CD8-positive, alpha-beta memory T cell (primary cell): ENCODE measurements around the gene MADCAM1. TPM values are rescaled to one million over a fixed set of nuclear protein-coding genes. Genes with fewer than 3 reads are reported as not detected.
A peak's percentile ranks its signal among the peaks of the same experiment; 100 is the strongest.

Experiments
- CTCF ChIA-PET: fragments of 350-600 bp; sonication (Branson Sonifier 250); formaldehyde crosslinking; loops from one replicate; lab custom pipeline; 2021; ENCODE audit warnings: antibody characterized with exemption; lab: Charles Lee
- POLR2A ChIA-PET: fragments of 350-600 bp; sonication (Branson Sonifier 250); formaldehyde crosslinking; loops from one replicate; lab custom pipeline; 2021; ENCODE audit warnings: antibody characterized with exemption; lab: Charles Lee
- DNase-seq, 5 donors: peaks; one replicate each; pipeline versions ENCODE4 v3.0.0 to v3.0.0-alpha.2; 2020 to 2022; ENCODE audit warnings: mixed read lengths in 1 of 5
- H3K27ac ChIP-seq: one replicate; pipeline ENCODE4 v1.7.0; 2013; ENCODE audit warnings: low read depth, mild to moderate bottlenecking, low read length, moderate library complexity
- H3K27me3 ChIP-seq: 2 replicates; pipeline ENCODE4 v1.7.0; 2013; ENCODE audit warnings: low read length, mild to moderate bottlenecking; ENCODE audit not compliant: insufficient read depth, poor library complexity, severe bottlenecking
- H3K36me3 ChIP-seq: 2 replicates; pipeline ENCODE4 v1.7.0; 2013; ENCODE audit warnings: mild to moderate bottlenecking, low read length, moderate library complexity; ENCODE audit not compliant: insufficient read depth
- H3K4me1 ChIP-seq: 2 replicates; pipeline ENCODE4 v1.7.0; 2013; ENCODE audit warnings: mild to moderate bottlenecking, low read length, moderate library complexity; ENCODE audit not compliant: insufficient read depth
- H3K4me3 ChIP-seq: 2 replicates; pipeline ENCODE4 v1.7.0; 2013; ENCODE audit warnings: mild to moderate bottlenecking, low read length
- H3K9me3 ChIP-seq: 2 replicates; pipeline ENCODE4 v1.7.0; 2013; ENCODE audit warnings: mild to moderate bottlenecking, low read length
- H3K27ac Mint-ChIP-seq, 8 donors: one replicate each; pipeline ENCODE4 v1.8.0; 2020 to 2021; ENCODE audit warnings: mixed read lengths in 8 of 8, mild to moderate bottlenecking in 6 of 8, inconsistent platforms in 3 of 8, moderate library complexity in 3 of 8
- H3K27me3 Mint-ChIP-seq, 2 donors: one replicate each; pipeline ENCODE4 v1.8.0; 2020 to 2021; ENCODE audit warnings: mixed read lengths in 2 of 2, mild to moderate bottlenecking in 1 of 2, moderate library complexity in 1 of 2
- H3K36me3 Mint-ChIP-seq, 3 donors: one replicate each; pipeline ENCODE4 v1.8.0; 2020 to 2021; ENCODE audit warnings: mixed read lengths in 3 of 3, inconsistent platforms in 1 of 3, mild to moderate bottlenecking in 1 of 3
- H3K4me1 Mint-ChIP-seq, 3 donors: one replicate each; pipeline ENCODE4 v1.8.0; 2020 to 2021; ENCODE audit warnings: mixed read lengths in 3 of 3, inconsistent platforms in 1 of 3, mild to moderate bottlenecking in 1 of 3
- H3K4me3 Mint-ChIP-seq, 7 donors: one replicate each; pipeline ENCODE4 v1.8.0; 2020 to 2021; ENCODE audit warnings: mixed read lengths in 7 of 7, mild to moderate bottlenecking in 6 of 7, moderate library complexity in 4 of 7, inconsistent platforms in 2 of 7
- H3K9me3 Mint-ChIP-seq, 5 donors: one replicate each; pipeline ENCODE4 v1.8.0; 2020 to 2022; ENCODE audit warnings: mixed read lengths in 5 of 5, mild to moderate bottlenecking in 3 of 5, moderate library complexity in 2 of 5, inconsistent platforms in 1 of 5
- polyA plus RNA-seq: library from polyadenylated mRNA; unstranded; fragments of 300-500 nt; fragmentation: Illumina TruSeq; gene quantifications from one replicate; pipeline ENCODE4 v1.2.3, GENCODE V29; 2021
- total RNA-seq, 2 experiments: library from RNA; stranded (reverse); gene quantifications; one replicate each; pipeline ENCODE4 v1.2.3, GENCODE V29; 2021

Gene MADCAM1
- total and polyA plus RNA-seq, 3 experiments from 2014 or later: 0.12 to 0.44 (median 0.33) TPM

- DNase-seq: no peak
- peaks cover 7 to 15% of the 10 kb centered on the region in 2 donors for H3K27me3 Mint-ChIP-seq
- H3K4me1 ChIP-seq: no peaks in the 10 kb centered on the region
- POLR2A ChIA-PET: no interaction called here
- no peak overlapping the region for H3K27ac ChIP-seq
- no peaks in the 10 kb centered on the region for H3K9me3 ChIP-seq
- H3K27me3 ChIP-seq: peaks cover 5% of the 10 kb centered on the region
- no peaks in the 10 kb centered on the region for H3K36me3 ChIP-seq
- CTCF ChIA-PET: no interaction called here
- H3K4me3 Mint-ChIP-seq: no peak overlapping the region
- no peak overlapping the region for H3K27ac Mint-ChIP-seq
- H3K36me3 Mint-ChIP-seq: no peaks in the 10 kb centered on the region
- no peak overlapping the region for H3K4me3 ChIP-seq
- peaks cover 0 to 2% (median 0%) of the 10 kb centered on the region in 5 donors for H3K9me3 Mint-ChIP-seq
- peaks cover 6 to 18% (median 10%) of the 10 kb centered on the region in 3 donors for H3K4me1 Mint-ChIP-seq
These were observed 40.3 kb upstream of the MADCAM1 start for GRCh38 chr19:455851-456546.

- Histone ChIP-seq H3K36me3 (no peaks in the 10 kb centered on the region), H3K9me3 (no peaks in the 10 kb centered on the region), H3K27me3 (peaks cover 5% of the 10 kb centered on the region), H3K27ac (no peak overlapping the region), H3K4me1 (no peaks in the 10 kb centered on the region), H3K4me3 (no peak overlapping the region)
- no peaks in the 10 kb centered on the region for H3K36me3 Mint-ChIP-seq
- POLR2A ChIA-PET: no interaction called here
- DNase-seq: no peak
- CTCF ChIA-PET: no interaction called here
- peaks cover 7 to 17% of the 10 kb centered on the region in 2 donors for H3K27me3 Mint-ChIP-seq
- peaks cover 7 to 18% (median 13%) of the 10 kb centered on the region in 3 donors for H3K4me1 Mint-ChIP-seq
- no peak overlapping the region for H3K27ac Mint-ChIP-seq
- no peak overlapping the region for H3K4me3 Mint-ChIP-seq
- peaks cover 0 to 2% (median 0%) of the 10 kb centered on the region in 5 donors for H3K9me3 Mint-ChIP-seq
These were observed 39.7 kb upstream of the MADCAM1 start for GRCh38 chr19:456547-457110.

GRCh38 chr19:457636-458035 lies 38.6 kb upstream of the MADCAM1 start:
- Histone ChIP-seq H3K36me3 (no peaks in the 10 kb centered on the region), H3K4me1 (no peaks in the 10 kb centered on the region), H3K4me3 (no peak overlapping the region), H3K27ac (no peak overlapping the region), H3K27me3 (peaks cover 11% of the 10 kb centered on the region), H3K9me3 (no peaks in the 10 kb centered on the region)
- Mint-ChIP-seq H3K4me1 (peaks cover 8 to 18% (median 14%) of the 10 kb centered on the region in 3 donors), H3K9me3 (peaks cover 0 to 2% (median 0%) of the 10 kb centered on the region in 5 donors), H3K27ac (peak overlapping the region in 1 of 8 donors; percentile 56), H3K36me3 (no peaks in the 10 kb centered on the region), H3K4me3 (no peak overlapping the region), H3K27me3 (peaks cover 7 to 26% of the 10 kb centered on the region in 2 donors)
- POLR2A ChIA-PET: no interaction called here
- CTCF ChIA-PET: no interaction called here
- DNase-seq: no peak

GRCh38 chr19:458091-459042 lies 37.9 kb upstream of the MADCAM1 start:
- Histone ChIP-seq H3K4me1 (no peaks in the 10 kb centered on the region), H3K36me3 (no peaks in the 10 kb centered on the region), H3K4me3 (no peak overlapping the region), H3K27me3 (peaks cover 12% of the 10 kb centered on the region), H3K27ac (no peak overlapping the region), H3K9me3 (no peaks in the 10 kb centered on the region)
- Mint-ChIP-seq H3K9me3 (peaks cover 0 to 4% (median 0%) of the 10 kb centered on the region in 5 donors), H3K36me3 (no peaks in the 10 kb centered on the region), H3K4me3 (peak overlapping the region in 1 of 7 donors; percentile 47), H3K27me3 (peaks cover 8 to 28% of the 10 kb centered on the region in 2 donors), H3K4me1 (peaks cover 8 to 18% (median 14%) of the 10 kb centered on the region in 3 donors), H3K27ac (no peak overlapping the region)
- DNase-seq: no peak
- ChIA-PET CTCF (no interaction called here), POLR2A (no interaction called here)

- Mint-ChIP-seq H3K36me3 (no peaks in the 10 kb centered on the region), H3K4me3 (peak overlapping the region; percentile 70 to 88 (median 78)), H3K27me3 (peaks cover 11 to 28% of the 10 kb centered on the region in 2 donors), H3K9me3 (peaks cover 0 to 4% (median 0%) of the 10 kb centered on the region in 5 donors), H3K27ac (peak overlapping the region in 6 of 8 donors; percentile 37 to 84 (median 70)), H3K4me1 (peaks cover 8 to 18% (median 14%) of the 10 kb centered on the region in 3 donors)
- DNase-seq: peak in 2 of 5 donors; percentile 3 to 23
- H3K36me3 ChIP-seq: no peaks in the 10 kb centered on the region
- ChIA-PET CTCF (no interaction called here), POLR2A (no interaction called here)
- H3K27me3 ChIP-seq: peaks cover 12% of the 10 kb centered on the region
- no peak overlapping the region for H3K4me3 ChIP-seq
- no peaks in the 10 kb centered on the region for H3K4me1 ChIP-seq
- H3K27ac ChIP-seq: peak overlapping the region; percentile 38
- H3K9me3 ChIP-seq: no peaks in the 10 kb centered on the region
These were observed 36.4 kb upstream of the MADCAM1 start for GRCh38 chr19:459724-460511.

- ChIA-PET POLR2A (no interaction called here), CTCF (no interaction called here)
- H3K9me3 ChIP-seq: no peaks in the 10 kb centered on the region
- no peak within 1 kb of the TSS for H3K4me3 ChIP-seq
- H3K4me3 Mint-ChIP-seq: peak within 1 kb of the TSS; percentile 71 to 88 (median 78)
- peak within 1 kb of the TSS; percentile 38 for H3K27ac ChIP-seq
- no peaks in the 10 kb centered on the region for H3K36me3 Mint-ChIP-seq
- no peaks in the 10 kb centered on the region for H3K4me1 ChIP-seq
- peak within 1 kb of the TSS in 6 of 8 donors; percentile 37 to 84 (median 70) for H3K27ac Mint-ChIP-seq
- peaks cover 11 to 28% of the 10 kb centered on the region in 2 donors for H3K27me3 Mint-ChIP-seq
- DNase-seq: no peak
- H3K27me3 ChIP-seq: peaks cover 12% of the 10 kb centered on the region
- H3K36me3 ChIP-seq: no peaks in the 10 kb centered on the region
- peaks cover 8 to 18% (median 14%) of the 10 kb centered on the region in 3 donors for H3K4me1 Mint-ChIP-seq
- peaks cover 0 to 4% (median 0%) of the 10 kb centered on the region in 5 donors for H3K9me3 Mint-ChIP-seq
These were observed 35.2 kb upstream of the MADCAM1 start, which contains the start of gene SHC2 for GRCh38 chr19:460877-461720. Gene SHC2, minus strand, starts transcription at chr19:461033. Its CDS starts 37 bp downstream, at chr19:460996.
